K562 (cell line): Measurements from ENCODE around the gene ANKRD11. TPM values are rescaled to one million over a fixed set of nuclear protein-coding genes. Genes with fewer than 3 reads are reported as not detected.

Source experiments
- FOXP1 ChIP-seq: sonication (generic); formaldehyde crosslinking; IDR thresholded peaks from 2 replicates; pipeline ENCODE4 v1.8.0; 2022; ENCODE audit warnings: mild to moderate bottlenecking, missing genetic modification reagents
- KAT2B ChIP-seq: IDR thresholded peaks from one replicate; pipeline ENCODE4 v1.6.1; 2012; ENCODE audit warnings: low read depth, mild to moderate bottlenecking, control low read depth, inconsistent platforms, low read length, moderate library complexity
- L3MBTL2 ChIP-seq: fragments of 450-650 bp; IDR thresholded peaks from 2 replicates; pipeline ENCODE4 v1.6.1; 2016; ENCODE audit warnings: mild to moderate bottlenecking, moderate library complexity
- MYNN ChIP-seq, 2 experiments: sonication (generic); formaldehyde crosslinking in 1 of 2; IDR thresholded peaks; 2 replicates each; pipeline versions ENCODE4 v1.5.0 to v1.6.1; 2016 to 2020; ENCODE audit warnings: antibody characterized with exemption in 1 of 2, missing genetic modification reagents in 1 of 2
- NCOA6 ChIP-seq: fragments of 450-650 bp; IDR thresholded peaks from 2 replicates; pipeline ENCODE4 v1.6.1; 2017; ENCODE audit warnings: mild to moderate bottlenecking
- NEUROD1 ChIP-seq: fragments of 150-350 bp; IDR thresholded peaks from 2 replicates; pipeline ENCODE4 v1.6.1; 2014; ENCODE audit warnings: borderline replicate concordance, low read length, low read depth; ENCODE audit not compliant: partially characterized antibody
- NRF1 ChIP-seq, 2 experiments: fragments of 450-650 bp; IDR thresholded peaks in 1 of 2; conservative IDR thresholded peaks in 1 of 2; 2 replicates each; pipeline ENCODE4 v1.6.1; 2014; ENCODE audit warnings: mild to moderate bottlenecking in 2 of 2
- PCBP2 ChIP-seq: fragments of 200-400 bp; formaldehyde crosslinking; IDR thresholded peaks from 2 replicates; pipeline ENCODE4 v1.6.1; 2018; ENCODE audit warnings: low read length, low read depth, mild to moderate bottlenecking, moderate library complexity; ENCODE audit not compliant: poor library complexity, severe bottlenecking
- SMAD4 ChIP-seq: fragments of 250-450 bp; sonication (Bioruptor Pico); conservative IDR thresholded peaks from 2 replicates; pipeline ENCODE4 v1.8.0; 2021; ENCODE audit warnings: inconsistent platforms, mild to moderate bottlenecking, moderate library complexity
- TGIF2 ChIP-seq: sonication (generic); formaldehyde crosslinking; IDR thresholded peaks from 2 replicates; pipeline ENCODE4 v1.8.1; 2022; ENCODE audit warnings: mild to moderate bottlenecking, missing genetic modification reagents, moderate library complexity
- XRCC3 ChIP-seq: fragments of 450-650 bp; IDR thresholded peaks from 2 replicates; pipeline ENCODE4 v1.6.1; 2017; ENCODE audit warnings: mild to moderate bottlenecking, moderate library complexity
- ZKSCAN8 ChIP-seq: fragments of 200-800 bp; sonication (Bioruptor generic); IDR thresholded peaks from 2 replicates; pipeline ENCODE4 v1.6.1; 2016; ENCODE audit warnings: missing genetic modification characterization, missing compliant biosample characterization
- ZNF175 ChIP-seq: fragments of 200-800 bp; sonication (Bioruptor generic); IDR thresholded peaks from 2 replicates; pipeline ENCODE4 v1.6.1; 2016; ENCODE audit warnings: low read depth, mild to moderate bottlenecking, missing genetic modification characterization, missing compliant biosample characterization
- ZNF263 ChIP-seq: sonication (generic); formaldehyde crosslinking; IDR thresholded peaks from 2 replicates; pipeline ENCODE4 v1.8.0; 2022; ENCODE audit warnings: mild to moderate bottlenecking, missing genetic modification reagents, borderline replicate concordance
- ZNF586 ChIP-seq: fragments of 450-650 bp; formaldehyde crosslinking; conservative IDR thresholded peaks from 2 replicates; pipeline ENCODE4 v1.4.0; 2020; ENCODE audit warnings: mild to moderate bottlenecking, moderate library complexity
- polyA plus RNA-seq, 8 experiments: library from polyadenylated mRNA; depleted of rRNA in 4 of 8; stranded (reverse) in 5 of 8; unstranded in 3 of 8; fragments of >200 nt; fragmentation: Nextera tagmentation in 2 of 8; fragmentation: Illumina TruSeq in 1 of 8; extraction: Ambion mirVana in 2 of 8; extraction: Trizol in 1 of 8; gene quantifications; 2 replicates each; pipeline versions ENCODE4 v1.2.1 to v1.2.3, GENCODE V29; 2011 to 2014; ENCODE audit warnings: inconsistent platforms in 1 of 8, missing spikeins in 1 of 8
- total RNA-seq, 7 experiments: library from RNA; depleted of rRNA in 6 of 7; stranded (reverse); fragments of >200 nt in 6 of 7; fragmentation: Illumina TruSeq in 2 of 7; extraction: Trizol in 2 of 7; gene quantifications; 2 replicates each; pipeline versions ENCODE4 v1.2.1 to v1.2.3, GENCODE V29; 2011 to 2021; ENCODE audit warnings: low replicate concordance in 1 of 7
- TF ChIP-seq, protein P1 (sequence below): fragments of 450-650 bp; IDR thresholded peaks from 2 replicates; pipeline ENCODE4 v1.6.1; 2018; ENCODE audit not compliant: partially characterized antibody
- TF ChIP-seq, protein P2 (sequence below): fragments of 450-650 bp; formaldehyde crosslinking; IDR thresholded peaks from 2 replicates; pipeline ENCODE4 v1.4.0; 2022; ENCODE audit warnings: mild to moderate bottlenecking, moderate library complexity
- TF ChIP-seq, protein P3 (sequence below): sonication (generic); formaldehyde crosslinking; IDR thresholded peaks from 2 replicates; pipeline ENCODE4 v1.8.1; 2023; ENCODE audit warnings: mild to moderate bottlenecking, missing genetic modification reagents, moderate library complexity
- TF ChIP-seq, protein P4 (sequence below), 2 experiments: IDR thresholded peaks; 2 replicates each; pipeline ENCODE4 v1.6.1; 2012; ENCODE audit warnings: improper control_type of control experiment in 2 of 2, low read depth in 2 of 2, low read length in 2 of 2, borderline replicate concordance in 1 of 2

The ANKRD11 gene
- total and polyA plus RNA-seq, 9 of the 15 experiments (the other 6 are each of a cell fraction or from before 2014, with no cell fraction given): 4.7 to 126 (median 31.7) TPM

DNA sequence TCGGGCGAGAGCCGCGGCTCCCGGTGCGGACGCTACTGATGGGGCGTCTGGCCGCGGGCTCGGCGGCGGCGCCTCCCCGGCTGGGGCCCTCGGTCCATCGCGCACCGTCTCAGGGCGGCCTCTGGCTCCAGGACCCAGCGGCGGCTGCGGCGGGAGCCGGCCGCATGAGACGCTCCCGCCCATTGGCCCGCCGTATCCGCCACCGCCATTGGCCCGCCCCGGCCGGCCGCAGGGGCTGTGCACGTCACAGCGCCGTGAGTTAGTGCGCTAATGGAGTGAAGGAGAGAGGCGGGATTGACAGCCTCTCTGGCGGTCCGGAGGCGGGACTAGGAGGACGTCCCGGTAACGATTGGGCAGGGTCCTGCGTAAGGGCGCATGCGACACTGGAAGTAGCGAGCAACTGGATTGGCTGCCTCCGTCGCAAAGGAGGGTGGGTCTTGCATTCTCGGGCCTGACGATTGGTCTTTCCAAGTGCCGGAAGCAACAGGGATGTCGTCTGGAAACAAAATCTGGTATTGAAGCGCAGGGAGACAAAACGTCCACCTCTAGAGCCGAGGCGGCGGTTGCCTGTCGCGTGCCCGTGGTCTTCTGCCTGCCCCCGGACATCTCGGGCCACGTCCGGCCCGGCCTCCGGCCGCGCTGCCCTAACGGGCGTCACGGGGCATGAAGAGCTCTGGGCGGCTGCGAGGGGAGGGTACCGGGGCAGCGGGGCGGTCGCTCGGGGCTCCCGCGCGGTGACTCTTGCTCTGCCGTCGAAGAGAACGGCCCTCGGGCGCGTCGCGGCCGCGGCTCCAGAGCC, at the start of gene ANKRD11 (continued):
- TF ChIP-seq, protein P1, sequence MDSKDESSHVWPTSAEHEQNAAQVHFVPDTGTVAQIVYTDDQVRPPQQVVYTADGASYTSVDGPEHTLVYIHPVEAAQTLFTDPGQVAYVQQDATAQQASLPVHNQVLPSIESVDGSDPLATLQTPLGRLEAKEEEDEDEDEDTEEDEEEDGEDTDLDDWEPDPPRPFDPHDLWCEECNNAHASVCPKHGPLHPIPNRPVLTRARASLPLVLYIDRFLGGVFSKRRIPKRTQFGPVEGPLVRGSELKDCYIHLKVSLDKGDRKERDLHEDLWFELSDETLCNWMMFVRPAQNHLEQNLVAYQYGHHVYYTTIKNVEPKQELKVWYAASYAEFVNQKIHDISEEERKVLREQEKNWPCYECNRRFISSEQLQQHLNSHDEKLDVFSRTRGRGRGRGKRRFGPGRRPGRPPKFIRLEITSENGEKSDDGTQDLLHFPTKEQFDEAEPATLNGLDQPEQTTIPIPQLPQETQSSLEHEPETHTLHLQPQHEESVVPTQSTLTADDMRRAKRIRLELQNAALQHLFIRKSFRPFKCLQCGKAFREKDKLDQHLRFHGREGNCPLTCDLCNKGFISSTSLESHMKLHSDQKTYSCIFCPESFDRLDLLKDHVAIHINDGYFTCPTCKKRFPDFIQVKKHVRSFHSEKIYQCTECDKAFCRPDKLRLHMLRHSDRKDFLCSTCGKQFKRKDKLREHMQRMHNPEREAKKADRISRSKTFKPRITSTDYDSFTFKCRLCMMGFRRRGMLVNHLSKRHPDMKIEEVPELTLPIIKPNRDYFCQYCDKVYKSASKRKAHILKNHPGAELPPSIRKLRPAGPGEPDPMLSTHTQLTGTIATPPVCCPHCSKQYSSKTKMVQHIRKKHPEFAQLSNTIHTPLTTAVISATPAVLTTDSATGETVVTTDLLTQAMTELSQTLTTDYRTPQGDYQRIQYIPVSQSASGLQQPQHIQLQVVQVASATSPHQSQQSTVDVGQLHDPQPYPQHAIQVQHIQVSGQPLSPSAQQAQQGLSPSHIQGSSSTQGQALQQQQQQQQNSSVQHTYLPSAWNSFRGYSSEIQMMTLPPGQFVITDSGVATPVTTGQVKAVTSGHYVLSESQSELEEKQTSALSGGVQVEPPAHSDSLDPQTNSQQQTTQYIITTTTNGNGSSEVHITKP: peak; percentile 92
- TF ChIP-seq ZKSCAN8 (CRISPR knock-in tag): no peak
- TF ChIP-seq KAT2B: no peak
- peak; percentile 96 for TF ChIP-seq NCOA6
- peak; percentile 92 to 93 for TF ChIP-seq NRF1 (conservative IDR thresholded peaks at IDR 0.05 in 1 of 2, IDR thresholded peaks at IDR 0.05 in 1 of 2)
- peak; percentile 94 for TF ChIP-seq NEUROD1
- TF ChIP-seq ZNF263 (CRISPR knock-in tag): peak; percentile 65; the same call in 1 of the 2 replicates
- no peak for TF ChIP-seq PCBP2
- no peak for TF ChIP-seq XRCC3
- no peak for TF ChIP-seq MYNN (IDR thresholded peaks at IDR 0.05)
- no peak for TF ChIP-seq MYNN (CRISPR knock-in tag; IDR thresholded peaks at IDR 0.05)
- TF ChIP-seq FOXP1 (CRISPR knock-in tag): 0 out of 2 replicates have a peak, but pooled peaks have one; percentile 52
- TF ChIP-seq, protein P2, sequence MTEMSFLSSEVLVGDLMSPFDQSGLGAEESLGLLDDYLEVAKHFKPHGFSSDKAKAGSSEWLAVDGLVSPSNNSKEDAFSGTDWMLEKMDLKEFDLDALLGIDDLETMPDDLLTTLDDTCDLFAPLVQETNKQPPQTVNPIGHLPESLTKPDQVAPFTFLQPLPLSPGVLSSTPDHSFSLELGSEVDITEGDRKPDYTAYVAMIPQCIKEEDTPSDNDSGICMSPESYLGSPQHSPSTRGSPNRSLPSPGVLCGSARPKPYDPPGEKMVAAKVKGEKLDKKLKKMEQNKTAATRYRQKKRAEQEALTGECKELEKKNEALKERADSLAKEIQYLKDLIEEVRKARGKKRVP (CRISPR knock-in tag): no peak
- no peak for TF ChIP-seq TGIF2 (CRISPR knock-in tag)
- no peak for TF ChIP-seq ZNF175 (CRISPR knock-in tag)
- TF ChIP-seq, protein P3, sequence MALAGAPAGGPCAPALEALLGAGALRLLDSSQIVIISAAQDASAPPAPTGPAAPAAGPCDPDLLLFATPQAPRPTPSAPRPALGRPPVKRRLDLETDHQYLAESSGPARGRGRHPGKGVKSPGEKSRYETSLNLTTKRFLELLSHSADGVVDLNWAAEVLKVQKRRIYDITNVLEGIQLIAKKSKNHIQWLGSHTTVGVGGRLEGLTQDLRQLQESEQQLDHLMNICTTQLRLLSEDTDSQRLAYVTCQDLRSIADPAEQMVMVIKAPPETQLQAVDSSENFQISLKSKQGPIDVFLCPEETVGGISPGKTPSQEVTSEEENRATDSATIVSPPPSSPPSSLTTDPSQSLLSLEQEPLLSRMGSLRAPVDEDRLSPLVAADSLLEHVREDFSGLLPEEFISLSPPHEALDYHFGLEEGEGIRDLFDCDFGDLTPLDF: 0 out of 2 replicates have a peak, but pooled peaks have one; percentile 41
- peak; percentile 63; the same call in 1 of the 2 replicates for TF ChIP-seq L3MBTL2
- peak; percentile 87 for TF ChIP-seq SMAD4 (CRISPR knock-in tag)
- TF ChIP-seq, protein P4, sequence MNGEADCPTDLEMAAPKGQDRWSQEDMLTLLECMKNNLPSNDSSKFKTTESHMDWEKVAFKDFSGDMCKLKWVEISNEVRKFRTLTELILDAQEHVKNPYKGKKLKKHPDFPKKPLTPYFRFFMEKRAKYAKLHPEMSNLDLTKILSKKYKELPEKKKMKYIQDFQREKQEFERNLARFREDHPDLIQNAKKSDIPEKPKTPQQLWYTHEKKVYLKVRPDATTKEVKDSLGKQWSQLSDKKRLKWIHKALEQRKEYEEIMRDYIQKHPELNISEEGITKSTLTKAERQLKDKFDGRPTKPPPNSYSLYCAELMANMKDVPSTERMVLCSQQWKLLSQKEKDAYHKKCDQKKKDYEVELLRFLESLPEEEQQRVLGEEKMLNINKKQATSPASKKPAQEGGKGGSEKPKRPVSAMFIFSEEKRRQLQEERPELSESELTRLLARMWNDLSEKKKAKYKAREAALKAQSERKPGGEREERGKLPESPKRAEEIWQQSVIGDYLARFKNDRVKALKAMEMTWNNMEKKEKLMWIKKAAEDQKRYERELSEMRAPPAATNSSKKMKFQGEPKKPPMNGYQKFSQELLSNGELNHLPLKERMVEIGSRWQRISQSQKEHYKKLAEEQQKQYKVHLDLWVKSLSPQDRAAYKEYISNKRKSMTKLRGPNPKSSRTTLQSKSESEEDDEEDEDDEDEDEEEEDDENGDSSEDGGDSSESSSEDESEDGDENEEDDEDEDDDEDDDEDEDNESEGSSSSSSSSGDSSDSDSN (IDR thresholded peaks at IDR 0.05; ENCODE audit: borderline replicate concordance in 1 of 2, low read depth in 2 of 2, low read length in 2 of 2): peak; percentile 37 to 89; a peak in 2 of 4 replicates
- TF ChIP-seq ZNF586 (CRISPR knock-in tag): no peak
